SU-DHL-6 (cell line): Measurements from ENCODE around the gene PLOD2.

Source experiments
- H2AFZ ChIP-seq: fragments of 200-600 bp; sonication (generic); 2 replicates; pipeline ENCODE4 v1.6.1; 2014; ENCODE audit warnings: low read depth, mild to moderate bottlenecking, moderate library complexity, mixed read lengths, antibody characterized with exemption, low read length; ENCODE audit not compliant: severe bottlenecking
- H3F3A ChIP-seq: fragments of 200-600 bp; shearing (Covaris generic); 2 replicates; pipeline ENCODE4 v1.6.0; 2016; ENCODE audit warnings: antibody characterized with exemption, mild to moderate bottlenecking; ENCODE audit not compliant: insufficient read depth
- H3K27ac ChIP-seq: fragments of 200-600 bp; sonication (generic); 2 replicates; pipeline ENCODE4 v1.5.1; 2016; ENCODE audit warnings: low read depth, mild to moderate bottlenecking, low read length, moderate library complexity, mixed read lengths
- H3K27me3 ChIP-seq: fragments of 200-600 bp; sonication (generic), shearing (Covaris generic); 2 replicates; pipeline ENCODE4 v1.6.0; 2014; ENCODE audit warnings: mild to moderate bottlenecking, low read length
- H3K36me3 ChIP-seq: fragments of 200-600 bp; sonication (generic); 2 replicates; pipeline ENCODE4 v1.6.1; 2014; ENCODE audit warnings: mild to moderate bottlenecking, low read length, mixed read lengths
- H3K4me2 ChIP-seq: fragments of 300-600, 200-600 bp; shearing (Covaris generic), sonication (generic); 2 replicates; pipeline ENCODE4 v1.6.0; 2014; ENCODE audit warnings: low read length, low read depth, mild to moderate bottlenecking; ENCODE audit not compliant: poor library complexity, severe bottlenecking
- H3K4me3 ChIP-seq: fragments of 200-600 bp; sonication (generic); 2 replicates; pipeline ENCODE4 v1.5.1; 2014; ENCODE audit warnings: antibody characterized with exemption, low read length, mild to moderate bottlenecking, mixed read lengths; ENCODE audit not compliant: insufficient read depth, poor library complexity, severe bottlenecking
- H3K79me2 ChIP-seq: fragments of 200-600 bp; sonication (generic); 2 replicates; pipeline ENCODE4 v1.6.1; 2014; ENCODE audit warnings: mild to moderate bottlenecking, low read length, moderate library complexity; ENCODE audit not compliant: insufficient read depth
- H3K9ac ChIP-seq: fragments of 200-600 bp; sonication (generic); 2 replicates; pipeline ENCODE4 v1.7.0; 2014; ENCODE audit warnings: mild to moderate bottlenecking, low read length
- H3K9me2 ChIP-seq: fragments of 200-600 bp; sonication (generic); replicated peaks from 2 replicates; pipeline ENCODE4 v1.6.1; 2014; ENCODE audit warnings: low read length; ENCODE audit not compliant: insufficient read depth
- H3K9me3 ChIP-seq: fragments of 200-600 bp; sonication (generic); 2 replicates; pipeline ENCODE4 v1.6.1; 2014; ENCODE audit warnings: low read length, mixed read lengths; ENCODE audit not compliant: insufficient read depth
- H4K20me1 ChIP-seq: fragments of 200-600 bp; sonication (generic); 2 replicates; pipeline ENCODE4 v1.6.1; 2014; ENCODE audit warnings: low read depth, mild to moderate bottlenecking, antibody characterized with exemption, low read length, moderate library complexity, mixed read lengths
- EZH2phosphoT487 ChIP-seq: fragments of 200-600 bp; sonication (generic), shearing (Covaris generic); conservative IDR thresholded peaks from 2 replicates; pipeline ENCODE4 v1.6.1; 2018; ENCODE audit warnings: mild to moderate bottlenecking, antibody characterized with exemption, low read length, moderate library complexity, mixed read lengths
- TF ChIP-seq, protein P1 (sequence below): fragments of 200-600 bp; sonication (generic); IDR thresholded peaks from one replicate; pipeline ENCODE4 v1.5.1; 2017; ENCODE audit warnings: antibody characterized with exemption, mild to moderate bottlenecking, low read length, moderate library complexity; ENCODE audit not compliant: insufficient read depth, poor library complexity, severe bottlenecking

Gene PLOD2

DNA sequence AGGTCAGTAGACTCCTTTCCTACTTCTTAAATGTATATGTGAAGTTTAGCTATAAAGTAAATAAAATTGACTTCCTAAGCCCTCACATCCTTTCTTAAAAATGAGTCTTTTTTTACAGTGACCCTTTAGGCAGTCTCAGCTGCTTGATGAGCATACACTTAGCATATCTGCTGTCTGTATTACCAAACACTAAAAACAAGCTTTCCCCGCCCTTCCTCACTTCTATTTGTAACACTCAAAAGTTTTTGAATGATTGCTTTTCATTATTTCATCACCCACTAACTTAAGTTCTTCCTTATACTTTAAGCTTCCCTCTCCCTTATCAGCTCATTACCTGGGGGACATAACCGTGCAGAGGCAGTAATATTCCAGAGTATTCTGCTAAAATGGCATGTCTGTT is 89.4 kb downstream of the PLOD2 start:
- H3K27me3 ChIP-seq, result no peaks in the 10 kb centered on the region
- H3K27ac ChIP-seq, result no peak overlapping the region
- H3K4me3 ChIP-seq, result no peak overlapping the region
- TF ChIP-seq, protein P1, sequence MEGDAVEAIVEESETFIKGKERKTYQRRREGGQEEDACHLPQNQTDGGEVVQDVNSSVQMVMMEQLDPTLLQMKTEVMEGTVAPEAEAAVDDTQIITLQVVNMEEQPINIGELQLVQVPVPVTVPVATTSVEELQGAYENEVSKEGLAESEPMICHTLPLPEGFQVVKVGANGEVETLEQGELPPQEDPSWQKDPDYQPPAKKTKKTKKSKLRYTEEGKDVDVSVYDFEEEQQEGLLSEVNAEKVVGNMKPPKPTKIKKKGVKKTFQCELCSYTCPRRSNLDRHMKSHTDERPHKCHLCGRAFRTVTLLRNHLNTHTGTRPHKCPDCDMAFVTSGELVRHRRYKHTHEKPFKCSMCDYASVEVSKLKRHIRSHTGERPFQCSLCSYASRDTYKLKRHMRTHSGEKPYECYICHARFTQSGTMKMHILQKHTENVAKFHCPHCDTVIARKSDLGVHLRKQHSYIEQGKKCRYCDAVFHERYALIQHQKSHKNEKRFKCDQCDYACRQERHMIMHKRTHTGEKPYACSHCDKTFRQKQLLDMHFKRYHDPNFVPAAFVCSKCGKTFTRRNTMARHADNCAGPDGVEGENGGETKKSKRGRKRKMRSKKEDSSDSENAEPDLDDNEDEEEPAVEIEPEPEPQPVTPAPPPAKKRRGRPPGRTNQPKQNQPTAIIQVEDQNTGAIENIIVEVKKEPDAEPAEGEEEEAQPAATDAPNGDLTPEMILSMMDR, result no peak
- TF ChIP-seq EZH2phosphoT487, result no peak
- no peaks in the 10 kb centered on the region for H3K79me2 ChIP-seq
- H3K36me3 ChIP-seq, result no peaks in the 10 kb centered on the region
- no peak overlapping the region for H2AFZ ChIP-seq
- no peak overlapping the region for H3K9ac ChIP-seq
- H3K4me2 ChIP-seq, result no peak overlapping the region
- H3F3A ChIP-seq, result no peaks in the 10 kb centered on the region
- no peaks in the 10 kb centered on the region for H4K20me1 ChIP-seq
- no peaks in the 10 kb centered on the region for H3K9me3 ChIP-seq
- H3K9me2 ChIP-seq, result no peaks in the 10 kb centered on the region

DNA sequence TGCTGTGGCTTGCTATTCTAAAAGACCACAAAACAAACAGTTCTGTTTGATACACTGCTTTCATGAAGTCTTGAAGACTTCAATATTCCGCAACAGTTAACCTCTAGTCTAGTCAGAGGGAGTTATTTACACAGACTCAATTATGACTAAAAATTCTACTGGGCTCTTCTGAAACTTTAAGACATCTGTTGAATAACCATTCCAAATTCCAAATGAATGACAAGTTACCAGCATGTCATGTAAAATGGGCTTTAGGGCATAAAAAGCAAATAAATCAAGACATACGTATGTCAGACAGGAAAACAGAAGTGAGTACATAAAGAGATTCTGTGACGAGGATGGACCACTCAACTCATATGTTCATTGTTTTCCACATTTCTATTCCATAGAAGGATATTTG is 93.9 kb downstream of the PLOD2 start:
- no peaks in the 10 kb centered on the region for H3K9me2 ChIP-seq
- no peak overlapping the region for H3K4me3 ChIP-seq
- H3K9me3 ChIP-seq, result no peaks in the 10 kb centered on the region
- no peaks in the 10 kb centered on the region for H3F3A ChIP-seq
- TF ChIP-seq, protein P1, result no peak
- no peak for TF ChIP-seq EZH2phosphoT487
- no peaks in the 10 kb centered on the region for H3K27me3 ChIP-seq
- no peaks in the 10 kb centered on the region for H3K36me3 ChIP-seq
- H3K9ac ChIP-seq, result no peak overlapping the region
- no peak overlapping the region for H3K4me2 ChIP-seq
- no peaks in the 10 kb centered on the region for H4K20me1 ChIP-seq
- H3K79me2 ChIP-seq, result no peaks in the 10 kb centered on the region
- H2AFZ ChIP-seq, result no peak overlapping the region
- no peak overlapping the region for H3K27ac ChIP-seq

DNA sequence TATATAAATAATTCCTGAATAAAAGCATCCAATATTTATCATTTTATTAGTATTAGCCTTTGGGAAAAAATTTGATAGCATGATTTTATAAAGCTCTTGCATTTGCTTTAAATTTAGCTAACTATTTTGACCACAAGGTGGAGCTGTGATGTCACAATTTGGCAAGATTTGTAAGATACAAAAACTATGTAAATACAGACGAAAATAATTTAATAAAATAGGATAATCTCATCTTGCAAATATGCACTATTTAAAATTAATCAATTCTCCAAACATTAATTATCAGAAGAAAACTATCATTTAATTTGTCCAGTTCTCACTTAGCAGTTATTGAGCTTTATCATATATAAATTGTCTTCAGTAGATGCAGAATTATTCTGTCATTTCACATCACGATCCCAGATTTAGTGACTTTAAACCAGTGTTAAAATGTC is 95.4 kb downstream of the PLOD2 start:
- Histone ChIP-seq H3K4me3 (no peak overlapping the region), H3K9ac (no peak overlapping the region), H3K36me3 (no peaks in the 10 kb centered on the region), H3K27ac (no peak overlapping the region), H3K79me2 (no peaks in the 10 kb centered on the region), H3K4me2 (no peak overlapping the region), H4K20me1 (no peaks in the 10 kb centered on the region), H3K9me2 (no peaks in the 10 kb centered on the region), H3F3A (no peaks in the 10 kb centered on the region), H2AFZ (no peak overlapping the region), H3K27me3 (no peaks in the 10 kb centered on the region), H3K9me3 (no peaks in the 10 kb centered on the region)
- TF ChIP-seq, protein P1, result peak; percentile 73
- TF ChIP-seq EZH2phosphoT487, result no peak

DNA sequence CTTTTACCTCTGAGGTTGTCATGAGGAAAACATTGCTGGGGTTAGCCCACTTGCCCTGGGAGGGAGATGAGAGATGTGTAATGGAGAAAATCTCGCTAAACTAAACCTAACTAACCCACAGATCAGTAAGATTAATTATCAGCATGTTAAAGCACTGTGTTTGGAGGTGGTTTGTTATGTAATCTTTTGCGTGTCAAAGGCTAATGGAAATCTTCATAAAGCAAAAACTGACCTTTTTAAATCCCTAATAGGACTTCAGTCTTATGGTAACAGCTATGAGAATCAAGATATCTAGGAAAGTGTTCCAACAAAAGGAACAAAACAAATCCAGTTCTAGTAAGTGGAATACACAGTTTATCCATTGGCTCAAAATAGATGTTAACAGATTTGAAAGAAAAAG is 102.7 kb downstream of the PLOD2 start:
- H3K4me2 ChIP-seq, result no peak overlapping the region
- no peak for TF ChIP-seq EZH2phosphoT487
- TF ChIP-seq, protein P1, result no peak
- H3K4me3 ChIP-seq, result no peak overlapping the region
- no peaks in the 10 kb centered on the region for H3K9me2 ChIP-seq
- no peaks in the 10 kb centered on the region for H3K36me3 ChIP-seq
- H3K79me2 ChIP-seq, result no peaks in the 10 kb centered on the region
- no peak overlapping the region for H3K27ac ChIP-seq
- H3K27me3 ChIP-seq, result no peaks in the 10 kb centered on the region
- H3F3A ChIP-seq, result no peaks in the 10 kb centered on the region
- no peaks in the 10 kb centered on the region for H3K9me3 ChIP-seq
- no peak overlapping the region for H3K9ac ChIP-seq
- H4K20me1 ChIP-seq, result no peaks in the 10 kb centered on the region
- H2AFZ ChIP-seq, result no peak overlapping the region
